HG03521 (cell line): ENCODE results near the gene TOE1.
"Not testable (repeated sequence)": the region's sequence is repeated elsewhere in the genome, so short reads cannot be mapped to it uniquely, and the experiment has no call there.

ENCODE experiments used
- ATAC-seq: cut with Tn5 transposase; IDR thresholded peaks from one replicate; pipeline ENCODE4 v1.9.1; 2021; ENCODE audit warnings: mild to moderate bottlenecking, moderate library complexity; ENCODE audit not compliant: unreplicated experiment

The TOE1 gene

GRCh38 chr1:45354838-45355237, 14.9 kb downstream of the TOE1 start:
- no peak for ATAC-seq

GRCh38 chr1:45355683-45356082, 15.7 kb downstream of the TOE1 start:
- no peak for ATAC-seq

DNA sequence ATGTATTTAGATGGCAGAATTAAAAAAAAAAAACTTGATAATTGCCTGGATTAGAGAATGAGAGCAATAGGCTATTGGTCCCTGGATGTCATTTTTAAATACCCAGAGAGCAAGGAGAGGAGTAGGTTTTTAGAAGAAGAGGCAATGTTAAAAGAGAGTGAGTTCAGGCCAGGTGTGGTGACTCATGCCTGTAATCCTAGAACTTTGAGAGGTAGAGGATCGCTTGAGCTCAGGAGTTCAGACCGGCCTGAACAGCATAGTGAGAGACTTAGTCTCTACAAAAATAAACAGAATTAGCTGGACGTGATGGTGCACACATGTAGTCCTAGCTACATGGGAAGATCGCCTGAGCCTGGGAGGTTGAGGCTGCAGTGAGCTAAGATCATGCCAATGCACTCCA, 16.2 kb downstream of the TOE1 start:
- ATAC-seq = no peak

DNA sequence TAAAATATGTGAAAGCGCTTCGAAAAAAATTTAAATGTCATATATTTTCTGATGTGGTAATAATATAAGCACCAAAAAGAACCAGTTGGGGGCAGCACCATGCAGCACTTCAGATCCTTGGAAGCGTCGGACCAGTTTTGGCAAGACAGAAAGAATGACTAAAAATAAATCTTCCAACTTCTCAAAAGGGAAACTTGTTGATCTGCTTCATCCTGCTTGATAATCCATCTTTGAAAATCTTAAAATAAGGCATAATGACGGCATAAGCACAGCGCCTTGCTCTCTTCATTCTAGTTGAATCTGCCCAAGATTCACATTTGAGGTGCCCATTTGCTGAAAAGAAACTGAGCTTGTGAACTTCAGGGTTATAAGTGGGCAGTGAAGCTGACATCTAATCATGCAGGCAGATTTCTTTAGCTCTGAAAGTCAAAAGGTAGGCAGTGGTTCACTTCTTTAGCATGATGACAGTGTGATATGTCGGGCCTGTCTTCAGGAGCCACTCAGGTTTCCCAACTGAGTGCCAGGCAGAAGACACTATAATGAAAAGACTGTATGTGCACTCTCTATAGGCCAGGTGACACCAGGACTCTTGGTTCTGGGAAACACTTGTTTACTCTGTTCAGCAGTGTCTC, 20.0 kb downstream of the TOE1 start:
- ATAC-seq = no peak

GRCh38 chr1:45360981-45361380, 21.0 kb downstream of the TOE1 start:
- ATAC-seq = not testable (repeated sequence)

- ATAC-seq = no peak
Measured at GRCh38 chr1:45364294-45364693, 24.3 kb downstream of the TOE1 start.

- peak; percentile 46 for ATAC-seq
Measured at GRCh38 chr1:45365051-45365450, 25.1 kb downstream of the TOE1 start.

DNA sequence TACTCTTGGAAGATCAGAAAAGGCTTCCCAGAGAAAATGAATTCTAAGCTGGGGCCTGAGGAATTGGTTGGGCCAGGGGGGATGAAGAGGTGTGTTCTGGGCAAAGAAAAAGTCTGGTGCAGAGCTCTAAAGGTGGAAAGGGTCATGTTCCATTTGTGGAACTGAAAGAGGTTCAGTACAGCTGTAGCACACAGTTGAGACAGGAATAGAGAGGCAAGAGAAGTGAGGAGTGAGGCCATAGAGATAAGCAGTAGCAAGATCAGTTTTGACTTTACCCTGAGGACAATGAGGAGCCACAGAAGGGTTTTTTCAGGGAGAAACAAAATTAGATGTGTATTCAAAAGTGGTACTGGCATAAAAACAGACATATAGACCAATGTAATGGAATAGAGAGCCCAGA, 30.6 kb downstream of the TOE1 start:
- no peak for ATAC-seq

GRCh38 chr1:45373573-45373972, 33.6 kb downstream of the TOE1 start:
- no peak for ATAC-seq

- ATAC-seq = no peak
Measured at GRCh38 chr1:45375104-45376090, 35.4 kb downstream of the TOE1 start.

GRCh38 chr1:45378184-45378583, 38.2 kb downstream of the TOE1 start:
- no peak for ATAC-seq

- no peak for ATAC-seq
Measured at GRCh38 chr1:45379524-45379923, 39.6 kb downstream of the TOE1 start.

GRCh38 chr1:45380125-45380524, 40.2 kb downstream of the TOE1 start:
- ATAC-seq = no peak

DNA sequence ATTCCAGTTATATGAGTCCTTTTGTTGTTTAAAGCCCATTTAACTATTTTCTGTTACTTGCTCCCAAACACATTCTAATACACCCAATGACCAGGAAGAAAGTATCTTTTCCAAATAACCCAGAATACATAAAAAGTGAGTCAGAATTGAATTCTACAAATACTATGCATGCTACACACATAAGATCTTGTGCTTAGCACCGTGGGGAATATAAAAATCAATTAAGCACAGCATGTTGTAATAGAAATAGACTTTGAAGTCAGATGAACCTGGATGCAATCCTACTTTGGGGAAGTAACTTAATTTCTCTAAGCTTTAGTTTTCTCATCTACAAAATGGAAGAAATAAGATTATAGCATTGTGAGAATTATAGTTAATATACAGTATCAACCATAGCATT, 40.8 kb downstream of the TOE1 start:
- ATAC-seq = no peak

GRCh38 chr1:45381243-45381642, 41.3 kb downstream of the TOE1 start:
- no peak for ATAC-seq

- no peak for ATAC-seq
Measured at GRCh38 chr1:45383191-45383590, 43.2 kb downstream of the TOE1 start.

DNA sequence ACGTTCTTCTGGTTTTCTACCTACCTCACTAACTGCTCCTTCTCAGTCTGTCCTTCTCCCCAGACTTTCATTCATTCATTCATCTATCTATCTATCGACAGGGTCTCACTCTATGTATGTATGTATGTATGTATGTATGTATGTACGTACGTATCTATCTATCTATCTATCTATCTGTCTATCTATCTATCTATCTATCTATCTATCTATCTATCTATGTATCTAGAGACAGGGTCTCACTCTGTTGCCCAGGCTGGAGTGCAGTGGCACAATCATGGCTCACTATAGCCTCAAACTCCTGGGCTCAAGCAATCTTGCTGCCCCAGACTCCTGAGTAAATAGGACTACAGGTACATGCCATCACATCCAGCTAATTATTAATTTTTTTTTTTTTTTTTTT, 44.2 kb downstream of the TOE1 start:
- ATAC-seq = not testable (repeated sequence)

GRCh38 chr1:45385302-45385701, 45.3 kb downstream of the TOE1 start:
- no peak for ATAC-seq

GRCh38 chr1:45386219-45386618, 46.2 kb downstream of the TOE1 start:
- no peak for ATAC-seq
